ENCODE results near the gene C3.
"Not testable (repeated sequence)": the region's sequence is repeated elsewhere in the genome, so short reads cannot be mapped to it uniquely, and the experiment has no call there.

The C3 gene

DNA sequence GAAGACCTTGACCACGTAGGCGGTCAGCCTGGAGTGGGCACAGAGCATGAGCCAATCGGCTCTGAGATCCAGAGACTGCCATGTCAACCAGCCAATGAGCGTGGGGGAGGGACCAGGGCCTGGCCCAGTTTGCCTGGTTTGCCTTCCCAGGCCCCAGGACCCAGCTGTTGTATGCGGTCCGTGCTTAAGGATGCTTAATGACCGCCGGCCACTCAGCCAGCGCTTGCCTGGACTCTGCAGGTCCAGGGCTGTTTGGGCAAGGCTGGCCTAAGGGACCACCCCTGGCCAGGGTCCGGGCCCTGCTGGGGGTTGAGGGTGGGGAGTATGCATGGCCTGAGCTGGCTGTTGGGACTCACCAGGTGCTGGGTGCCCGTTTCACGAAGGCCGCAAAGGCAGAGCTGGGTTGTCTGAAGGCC lies 27.4 kb downstream of the C3 start:
- H3K4me3 ChIP-seq (ENCODE audit: low read depth, low read length), result no peak overlapping the region

DNA sequence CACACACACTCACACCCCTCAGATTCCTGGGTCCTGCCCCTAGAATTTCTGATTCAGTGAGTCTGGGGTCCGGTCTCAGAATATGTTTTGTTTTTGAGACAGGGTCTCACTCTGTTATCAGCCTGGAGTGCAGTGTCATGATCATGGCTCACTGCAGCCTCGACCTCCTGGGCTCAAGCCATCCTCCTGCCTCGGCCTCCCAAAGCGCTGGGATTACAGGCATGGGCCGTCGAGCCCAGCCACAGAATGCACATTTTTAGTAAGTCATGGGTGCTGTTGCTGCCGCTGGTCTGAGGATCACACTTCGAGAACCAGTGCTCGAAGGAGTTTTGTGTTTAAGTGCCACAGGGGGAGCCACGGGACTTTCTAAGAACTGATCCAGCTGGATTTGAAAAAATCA lies 28.4 kb downstream of the C3 start:
- H3K4me3 ChIP-seq (ENCODE audit: low read depth, low read length), result no peak overlapping the region

DNA sequence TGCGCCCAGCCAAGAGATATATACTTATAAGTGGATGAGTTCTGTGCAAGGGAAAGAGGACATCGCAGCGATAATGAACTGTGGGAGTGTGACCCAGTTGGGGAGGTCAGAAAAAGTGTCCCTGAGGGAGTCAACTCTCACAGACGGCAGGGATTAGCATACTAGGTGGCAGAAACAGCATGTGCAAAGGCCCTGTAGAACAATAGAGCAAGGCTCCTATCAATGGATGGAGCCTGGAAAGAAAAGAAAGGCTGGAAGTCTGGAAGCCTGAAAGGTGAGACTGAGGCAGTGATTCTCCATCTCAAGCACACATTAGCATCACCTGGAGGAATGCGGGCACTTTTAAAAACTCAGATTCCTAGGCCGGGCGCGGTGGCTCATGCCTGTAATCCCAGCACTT lies 29.1 kb downstream of the C3 start:
- no peak overlapping the region for H3K4me3 ChIP-seq (ENCODE audit: low read depth, low read length)

DNA sequence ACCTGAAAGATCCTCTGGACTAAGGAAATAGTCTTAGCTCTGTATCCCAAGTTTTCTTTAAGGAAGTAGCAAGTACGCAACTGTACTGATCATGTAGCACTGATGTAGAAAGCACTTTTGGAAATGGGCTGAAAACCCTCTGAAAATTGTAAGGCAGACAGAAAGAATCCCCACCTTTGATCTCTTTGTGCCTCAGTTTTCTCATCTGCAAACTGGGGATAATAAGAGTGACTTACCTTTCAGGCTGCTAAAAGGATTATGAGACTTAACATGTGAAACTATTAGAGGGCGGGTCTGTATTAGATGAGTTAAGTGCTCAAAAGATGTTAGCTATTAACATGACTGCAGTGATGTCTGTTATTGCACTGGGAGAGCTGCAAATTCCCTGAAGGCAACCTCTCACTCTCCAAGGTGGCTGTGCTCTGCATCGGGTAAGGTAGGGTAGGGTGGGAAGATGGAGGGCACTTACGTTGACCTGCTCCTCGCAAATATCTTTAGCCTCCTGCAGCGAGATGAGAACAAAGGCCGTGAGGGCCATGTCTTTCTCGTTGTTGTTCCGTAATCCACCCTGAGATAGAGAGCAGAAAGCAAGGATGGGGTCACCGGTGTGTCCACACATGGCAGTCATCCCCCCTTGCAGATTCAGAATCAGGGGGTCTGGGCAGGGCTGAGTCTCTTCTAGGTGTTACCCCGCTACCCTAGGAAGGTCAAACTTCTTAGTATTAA lies 30.1 kb downstream of the C3 start:
- H3K4me3 ChIP-seq (ENCODE audit: low read depth, low read length), result no peak overlapping the region

DNA sequence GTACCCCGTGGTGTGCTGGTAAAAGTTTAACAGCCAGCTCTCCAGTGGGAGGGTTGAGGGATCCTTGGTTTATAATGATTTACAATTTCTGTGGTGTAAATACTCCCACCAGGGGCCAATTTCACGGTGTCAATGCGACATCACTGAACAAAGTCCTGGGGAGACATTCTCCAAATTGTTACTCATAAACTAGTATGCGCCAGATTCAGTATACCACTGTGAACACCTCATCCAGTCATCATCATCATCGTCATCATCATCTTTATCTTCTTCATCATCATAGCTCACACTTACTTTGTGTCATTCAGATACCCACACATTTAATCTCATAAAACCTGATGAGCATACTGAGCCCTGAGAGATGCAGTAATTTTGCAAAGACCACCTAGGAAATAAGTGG lies 33.3 kb downstream of the C3 start:
- no peak overlapping the region for H3K4me3 ChIP-seq (ENCODE audit: low read depth, low read length)

DNA sequence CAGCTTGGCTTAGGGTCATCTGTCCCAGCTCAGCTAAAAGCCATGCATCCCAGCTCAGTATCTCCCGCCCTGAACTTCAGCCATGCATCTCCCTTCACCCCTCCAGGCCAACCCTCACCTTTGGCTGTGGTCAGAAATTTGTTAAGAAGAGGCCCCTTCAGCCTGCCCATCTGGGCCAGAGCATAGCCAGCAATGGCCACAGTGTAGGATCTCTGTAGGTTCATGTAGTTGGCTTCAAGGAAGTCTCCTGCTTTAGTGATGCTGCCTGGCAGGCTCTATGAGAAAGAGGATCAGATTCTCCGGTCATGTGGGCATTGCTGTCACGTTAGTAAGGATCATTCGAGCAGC lies 33.8 kb downstream of the C3 start:
- no peak overlapping the region for H3K4me3 ChIP-seq (ENCODE audit: low read depth, low read length)

DNA sequence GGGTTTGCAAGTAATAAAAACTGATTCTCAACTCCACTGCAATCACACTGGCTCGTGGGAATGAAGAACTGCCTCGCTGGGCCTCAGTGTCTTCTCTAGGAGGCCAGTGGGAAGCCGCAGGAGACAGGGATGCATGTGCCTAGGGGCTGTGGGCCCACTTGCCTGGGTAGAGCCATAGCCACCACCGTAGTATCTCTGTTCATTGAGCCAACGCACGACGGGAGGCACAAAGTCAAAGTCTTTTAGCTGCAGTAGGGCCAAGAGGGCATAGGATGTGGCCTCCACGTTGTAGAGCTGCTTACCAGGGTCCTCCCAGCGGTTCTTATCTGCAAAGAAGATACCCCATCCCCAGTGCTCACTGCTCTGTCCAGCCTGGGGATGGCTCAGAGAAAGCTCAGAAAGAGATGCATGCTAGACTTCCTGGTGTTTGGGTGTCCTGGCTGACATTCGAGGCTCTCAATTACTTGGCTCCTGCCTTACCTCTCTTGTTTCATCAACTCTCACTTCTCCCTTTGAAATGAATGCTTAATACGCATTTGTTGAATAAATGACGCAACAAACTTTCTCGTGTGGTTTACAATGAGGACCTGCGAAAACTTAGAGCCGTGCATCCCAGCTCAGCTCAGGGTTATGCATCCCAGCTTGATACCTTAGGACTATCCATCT lies 34.4 kb downstream of the C3 start:
- no peak overlapping the region for H3K4me3 ChIP-seq (ENCODE audit: low read depth, low read length)

DNA sequence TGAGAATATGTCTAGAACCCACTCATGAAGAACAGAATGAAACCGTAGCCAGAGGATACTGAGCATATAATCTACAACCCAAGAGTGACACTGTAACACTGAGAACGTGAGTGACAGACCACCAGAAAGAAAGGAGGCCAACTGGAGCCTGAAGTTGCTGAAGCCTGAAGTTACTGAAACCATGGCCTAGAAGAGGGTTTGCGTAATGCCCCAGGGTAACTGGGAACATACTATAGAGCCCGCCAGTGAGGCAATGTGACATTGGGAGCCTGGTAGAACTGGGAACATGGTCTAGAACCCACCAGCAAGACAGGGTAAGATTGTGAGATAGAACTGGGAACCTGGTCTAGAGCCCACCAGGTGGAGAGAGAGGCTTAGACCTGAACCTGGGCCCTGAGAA lies 35.0 kb downstream of the C3 start:
- H3K4me3 ChIP-seq (ENCODE audit: low read depth, low read length), result no peak overlapping the region

DNA sequence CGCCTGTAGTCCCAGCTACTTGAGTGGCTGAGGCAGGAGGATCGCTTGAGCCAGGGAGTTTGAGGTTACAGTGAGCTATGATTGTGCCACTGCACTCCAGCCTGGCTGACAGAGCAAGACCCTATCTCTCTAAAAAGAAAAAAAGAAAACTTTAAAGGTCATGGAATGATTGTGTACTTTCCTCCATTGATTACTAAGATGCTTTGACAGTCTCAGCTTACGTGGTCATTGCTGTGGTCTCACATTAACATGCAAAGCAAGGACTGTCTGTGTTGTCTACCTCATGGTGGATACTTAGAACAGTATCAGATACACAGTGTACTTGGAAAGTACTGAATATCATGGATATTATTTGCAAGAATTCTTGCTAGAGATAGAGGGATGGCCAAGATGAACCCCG lies 36.5 kb downstream of the C3 start:
- H3K4me3 ChIP-seq (ENCODE audit: low read depth, low read length), result no peak overlapping the region

DNA sequence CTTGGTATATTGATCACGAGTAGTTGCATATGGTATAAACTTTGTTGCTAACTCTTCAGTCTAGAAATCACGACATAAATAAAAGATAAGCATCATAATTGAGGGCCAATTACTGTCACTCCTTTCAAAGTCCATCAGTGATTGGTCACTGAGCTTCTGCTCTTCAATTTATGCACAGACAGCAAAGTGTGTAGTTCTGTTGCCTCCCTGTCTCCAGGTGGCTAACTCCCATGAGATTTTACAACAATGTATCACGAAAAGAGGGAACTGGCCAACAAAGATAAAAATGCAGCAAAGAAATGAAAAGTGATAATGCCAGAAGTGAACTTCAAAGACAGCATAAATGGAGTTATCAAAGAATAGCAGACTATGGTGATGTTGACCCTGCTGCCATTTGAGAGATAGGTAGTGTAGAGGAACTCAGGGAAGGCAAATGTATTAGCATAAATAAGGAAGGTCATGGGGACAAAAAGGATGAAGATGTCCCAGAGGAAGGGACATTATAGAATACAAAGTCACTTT lies 37.8 kb downstream of the C3 start:
- H3K4me3 ChIP-seq (ENCODE audit: low read depth, low read length), result no peak overlapping the region

DNA sequence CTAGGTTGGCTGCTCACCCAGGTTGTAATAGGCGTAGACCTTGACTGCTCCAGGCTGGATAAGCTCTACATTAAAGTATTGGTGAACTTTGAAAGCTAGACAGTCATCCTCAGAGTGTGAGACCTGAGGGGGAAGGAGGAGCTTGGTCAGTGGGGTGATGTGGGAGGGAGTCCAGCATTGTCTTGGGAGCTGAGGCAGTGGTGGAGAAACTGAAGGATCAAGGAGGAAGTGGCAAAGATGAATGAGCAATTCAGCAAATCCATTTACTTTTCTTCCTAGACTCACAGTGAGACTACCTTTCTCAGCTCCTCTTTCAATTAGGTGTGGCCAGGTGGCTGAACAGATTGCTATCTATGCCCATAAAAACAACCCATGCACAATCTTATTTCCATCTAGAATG lies 40.3 kb downstream of the C3 start:
- H3K4me3 ChIP-seq (ENCODE audit: low read depth, low read length), result no peak overlapping the region

DNA sequence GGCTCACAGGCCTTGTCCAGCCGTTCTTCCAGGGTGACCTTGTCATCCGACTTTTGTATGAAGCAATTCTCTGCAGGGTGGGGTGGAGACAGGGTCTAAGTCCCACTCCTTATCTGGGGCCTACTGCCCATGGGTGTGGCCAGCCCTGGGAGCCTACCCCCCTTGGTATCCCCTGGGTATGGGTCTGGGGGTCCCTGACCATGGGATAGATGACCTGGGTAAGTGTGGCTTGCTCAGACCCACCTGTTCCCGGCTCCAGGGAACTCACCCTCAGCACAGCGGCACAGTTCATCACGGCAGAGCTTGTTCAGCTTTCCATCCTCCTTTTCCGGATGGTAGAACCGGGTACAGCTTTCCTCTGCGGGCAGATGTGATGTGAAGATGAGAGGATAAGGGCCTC lies 41.3 kb downstream of the C3 start:
- no peak overlapping the region for H3K4me3 ChIP-seq (ENCODE audit: low read depth, low read length)

DNA sequence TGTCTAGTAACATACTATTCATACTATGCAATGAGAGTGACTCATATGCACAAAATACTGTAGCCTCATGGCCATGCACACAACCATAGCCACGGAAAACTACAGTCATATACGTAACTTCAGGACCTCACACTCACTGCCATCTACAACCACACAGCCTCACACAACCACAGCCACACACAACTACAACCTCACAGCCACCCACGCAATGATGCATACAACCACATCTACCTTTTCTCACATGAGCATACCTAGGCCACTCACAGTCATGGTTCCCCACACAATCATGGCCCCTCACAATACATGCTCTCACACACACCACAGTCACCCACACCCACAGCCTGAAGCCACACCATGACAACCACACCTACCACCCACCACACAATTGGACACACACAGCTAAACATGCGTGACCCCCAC lies 41.8 kb downstream of the C3 start:
- H3K4me3 ChIP-seq (ENCODE audit: low read depth, low read length), result no peak overlapping the region

DNA sequence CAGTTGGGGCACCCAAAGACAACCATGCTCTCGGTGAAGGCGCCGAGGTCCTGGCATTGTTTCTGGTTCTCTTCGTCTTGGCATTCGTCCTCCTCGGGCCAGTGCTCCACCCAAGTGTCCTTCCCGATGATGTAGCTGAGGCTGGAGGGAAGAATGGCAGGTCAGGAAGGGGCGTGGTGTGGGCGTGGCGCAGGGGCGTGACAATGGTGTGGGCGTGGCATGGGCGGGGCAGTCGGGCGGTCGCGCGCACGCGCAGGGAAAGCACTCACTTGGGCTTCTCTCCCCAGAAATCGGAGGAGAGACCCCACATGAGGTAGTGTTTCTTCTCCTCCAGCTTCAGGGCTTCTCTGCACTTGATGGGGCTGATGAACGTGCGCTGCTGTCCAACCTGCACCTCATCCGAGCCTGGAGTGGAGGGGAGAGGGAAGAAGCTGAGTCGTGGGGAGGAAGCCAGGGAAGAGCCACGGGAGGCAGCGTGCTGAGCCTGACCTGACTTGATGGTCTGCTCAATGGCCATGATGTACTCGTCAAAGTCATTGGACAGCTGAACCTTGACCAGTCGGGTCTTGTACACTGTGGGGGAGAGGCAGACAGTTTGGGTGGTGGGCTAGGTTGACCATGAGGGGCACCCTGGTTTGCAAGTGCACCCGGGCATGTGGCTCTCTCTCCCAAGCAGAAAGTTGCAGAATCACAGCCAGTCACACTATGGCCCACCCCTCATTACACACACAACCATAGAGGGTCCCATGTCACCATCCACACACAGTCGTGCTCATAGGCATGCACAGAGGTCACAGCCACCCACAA lies 42.4 kb downstream of the C3 start:
- H3K4me3 ChIP-seq (ENCODE audit: low read depth, low read length), result peak overlapping the region; percentile 25

DNA sequence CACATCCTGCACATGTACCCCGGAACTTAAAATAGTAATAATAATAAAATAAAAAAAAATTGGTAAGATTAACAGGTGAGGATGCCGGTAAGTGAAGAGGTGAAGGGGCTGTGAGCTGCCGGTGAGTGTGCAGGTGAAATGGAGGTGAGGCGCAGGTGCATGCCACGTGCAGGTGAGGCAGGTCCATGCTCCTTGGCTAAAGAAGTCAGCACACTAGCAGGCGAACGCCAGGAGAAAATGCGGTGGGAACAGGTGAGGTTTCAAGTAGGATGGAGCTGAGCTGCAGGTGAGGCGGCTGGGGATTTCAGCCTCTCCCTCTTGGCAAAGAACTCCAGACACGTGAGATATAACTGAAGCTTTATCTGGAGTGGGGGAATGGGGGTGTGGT lies 43.0 kb downstream of the C3 start:
- no peak overlapping the region for H3K4me3 ChIP-seq (ENCODE audit: low read depth, low read length)

DNA sequence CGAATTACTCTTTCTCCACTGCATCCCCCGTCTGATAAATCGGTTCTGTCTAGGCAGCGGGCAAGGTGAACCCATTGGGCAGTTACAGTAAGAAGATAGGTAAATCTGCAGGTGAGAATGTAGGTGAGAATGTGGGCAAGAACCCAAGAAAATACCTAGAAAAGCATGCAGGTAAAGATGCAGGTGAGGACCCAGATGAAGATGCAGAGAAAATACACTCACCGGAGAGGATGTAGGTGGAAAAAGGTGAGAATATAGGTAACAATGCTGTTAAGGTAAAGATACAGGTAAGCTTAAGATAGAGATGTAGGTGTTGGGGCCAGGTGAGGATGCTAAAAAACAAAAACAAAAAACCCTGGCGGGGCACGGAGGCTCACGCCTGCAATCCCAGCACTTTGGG lies 44.2 kb downstream of the C3 start:
- no peak overlapping the region for H3K4me3 ChIP-seq (ENCODE audit: low read depth, low read length)

DNA sequence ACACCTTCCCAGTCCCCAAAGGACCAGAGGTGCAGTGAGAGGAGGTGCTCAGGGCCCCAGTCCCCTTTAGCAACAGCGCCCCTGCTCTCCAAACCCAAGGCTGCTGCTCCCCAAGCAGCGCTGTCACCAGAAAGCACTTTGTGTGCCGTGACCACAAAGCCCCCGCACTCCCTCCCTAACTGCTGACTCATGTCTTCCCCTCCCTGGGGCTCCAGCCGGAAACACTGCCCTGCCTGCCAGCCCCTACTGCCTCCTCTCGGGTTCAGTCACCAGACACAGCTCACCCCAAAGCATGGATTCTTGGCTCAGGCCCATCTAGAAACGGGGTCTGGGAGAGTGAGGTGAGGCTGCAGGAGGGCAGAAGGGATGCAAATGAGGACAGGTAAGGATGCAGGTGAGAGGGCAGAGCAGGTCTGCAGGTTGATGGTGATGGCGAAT lies 45.6 kb downstream of the C3 start:
- no peak overlapping the region for H3K4me3 ChIP-seq (ENCODE audit: low read depth, low read length)

DNA sequence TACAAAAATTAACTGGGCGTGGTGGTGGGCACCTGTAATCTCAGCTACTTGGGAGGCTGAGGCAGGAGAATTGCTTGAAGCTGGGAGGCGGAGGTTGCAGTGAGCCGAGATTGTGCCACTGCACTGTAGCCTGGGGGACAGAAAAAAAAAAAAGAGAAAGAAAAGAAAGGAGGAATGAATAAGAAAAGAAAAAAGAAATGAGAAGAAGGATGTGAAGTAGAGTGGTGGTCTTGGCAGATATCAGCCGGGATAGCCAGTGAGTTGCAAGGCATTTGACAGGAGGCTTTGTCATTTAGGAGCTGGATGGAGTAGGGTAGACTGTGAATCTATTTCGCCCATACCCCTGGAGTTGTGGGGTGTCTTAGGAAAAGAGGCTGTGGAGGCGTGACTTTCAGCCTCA lies 46.0 kb downstream of the C3 start:
- not testable (repeated sequence) for H3K4me3 ChIP-seq (ENCODE audit: low read depth, low read length)

DNA sequence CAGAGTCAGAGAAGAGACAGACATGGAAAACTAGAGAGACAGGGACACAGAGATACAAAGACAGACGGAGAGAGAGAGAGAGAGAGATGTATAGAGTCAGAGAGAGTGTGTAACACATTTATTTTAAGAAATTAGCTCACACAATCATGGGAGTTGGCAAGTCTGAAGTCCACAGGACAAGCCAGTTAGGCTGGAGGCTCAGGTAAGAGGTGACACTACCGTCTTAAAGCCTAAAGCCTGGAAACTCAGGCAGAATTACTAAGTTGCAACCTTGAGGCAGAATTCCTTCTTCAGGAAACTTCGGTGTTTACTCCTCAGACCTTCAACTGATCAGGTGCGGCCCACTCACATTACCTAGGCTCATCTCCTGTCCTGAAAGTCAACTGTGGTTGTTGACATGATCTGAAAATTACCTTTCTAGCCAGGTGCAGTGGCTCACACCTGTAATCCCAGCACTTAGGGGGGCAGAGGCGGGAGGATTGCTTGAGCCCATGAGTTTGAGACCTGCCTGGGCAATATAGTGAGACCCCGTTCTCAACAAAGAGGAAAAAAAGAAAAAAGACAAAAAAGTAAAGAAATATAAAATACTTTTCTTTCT lies 47.7 kb downstream of the C3 start:
- no peak overlapping the region for H3K4me3 ChIP-seq (ENCODE audit: low read depth, low read length)

DNA sequence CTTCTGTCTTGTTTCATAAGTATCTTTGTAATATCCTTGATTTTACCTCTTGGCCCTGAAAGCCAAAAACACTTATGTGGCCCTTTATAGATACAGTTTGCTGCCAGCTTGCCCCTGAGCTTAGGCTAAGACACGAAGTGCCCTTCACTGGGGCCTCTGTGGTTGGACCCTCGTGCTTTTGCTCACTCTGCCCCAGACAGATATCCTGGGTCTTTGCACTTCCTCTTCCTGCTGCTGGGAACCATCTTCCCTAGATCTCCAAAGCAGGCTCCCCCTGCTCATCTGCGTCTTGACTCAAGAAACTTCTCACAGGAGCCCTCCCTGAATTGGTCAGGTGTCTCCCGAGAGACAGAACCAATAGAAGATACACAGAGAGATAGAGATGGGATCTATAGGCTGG lies 48.5 kb downstream of the C3 start:
- no peak overlapping the region for H3K4me3 ChIP-seq (ENCODE audit: low read depth, low read length)

DNA sequence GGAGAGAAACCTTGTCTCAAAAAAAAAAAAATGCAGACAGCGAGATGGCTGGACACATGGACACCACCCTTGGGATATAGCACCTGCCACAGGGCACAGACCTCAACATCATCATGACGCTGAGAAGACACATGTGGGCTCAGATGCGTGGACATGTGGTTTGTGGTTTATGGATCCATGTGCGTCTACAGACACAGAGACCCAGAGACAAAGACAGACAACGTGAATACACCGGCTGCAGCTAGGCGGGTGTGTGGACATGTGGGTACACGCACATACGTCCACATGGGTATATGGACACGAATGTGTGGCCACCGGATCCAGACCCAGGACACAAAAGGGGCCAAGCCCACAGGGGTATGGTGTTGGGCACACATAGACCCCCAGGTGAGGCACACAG lies 51.8 kb downstream of the C3 start:
- no peak overlapping the region for H3K4me3 ChIP-seq (ENCODE audit: low read depth, low read length)
